HG03280 (cell line): ENCODE results near the gene CYP3A7.
"Not testable (repeated sequence)": the region's sequence is repeated elsewhere in the genome, so short reads cannot be mapped to it uniquely, and the experiment has no call there.

Source experiments
- ATAC-seq: cut with Tn5 transposase; IDR thresholded peaks from one replicate; pipeline ENCODE4 v1.9.1; 2021; ENCODE audit warnings: mild to moderate bottlenecking, moderate library complexity; ENCODE audit not compliant: unreplicated experiment

The CYP3A7 gene

DNA sequence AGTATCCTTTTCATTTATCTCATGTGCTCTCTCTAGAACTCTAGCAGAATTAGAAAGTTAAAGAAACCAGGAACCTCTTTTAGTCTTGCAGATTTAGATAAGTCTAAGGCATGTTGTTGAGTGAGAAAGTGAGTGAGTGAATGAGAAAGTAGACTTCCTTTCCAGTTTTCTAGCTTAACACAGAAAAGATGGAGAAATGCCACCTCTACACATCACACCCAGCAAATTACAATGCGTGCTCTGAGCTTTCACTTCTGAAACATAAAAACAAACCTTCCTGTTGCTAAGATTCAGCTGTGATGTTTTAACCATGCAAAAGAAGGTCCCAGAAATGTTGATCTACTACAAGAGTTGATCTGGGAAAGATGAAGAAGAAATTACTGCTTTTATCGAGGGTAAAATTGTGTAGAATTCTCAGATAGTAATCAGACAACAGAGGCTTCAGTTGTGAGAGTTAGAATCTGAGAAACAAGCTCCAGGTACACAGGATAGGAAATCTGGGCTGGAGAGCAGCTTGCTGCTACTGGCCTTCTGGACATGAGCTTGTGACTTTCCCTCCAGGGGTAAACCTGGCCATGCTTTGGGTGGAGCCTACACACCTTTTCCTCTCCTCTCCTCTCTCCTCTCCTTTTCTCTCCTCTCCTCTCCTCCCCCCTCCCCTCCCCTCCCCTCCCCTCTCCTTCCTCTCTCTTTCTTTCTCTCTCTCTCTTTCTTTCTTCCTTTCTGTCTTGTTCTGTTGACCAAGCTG lies 59.8 kb downstream of the CYP3A7 start:
- ATAC-seq: no peak

DNA sequence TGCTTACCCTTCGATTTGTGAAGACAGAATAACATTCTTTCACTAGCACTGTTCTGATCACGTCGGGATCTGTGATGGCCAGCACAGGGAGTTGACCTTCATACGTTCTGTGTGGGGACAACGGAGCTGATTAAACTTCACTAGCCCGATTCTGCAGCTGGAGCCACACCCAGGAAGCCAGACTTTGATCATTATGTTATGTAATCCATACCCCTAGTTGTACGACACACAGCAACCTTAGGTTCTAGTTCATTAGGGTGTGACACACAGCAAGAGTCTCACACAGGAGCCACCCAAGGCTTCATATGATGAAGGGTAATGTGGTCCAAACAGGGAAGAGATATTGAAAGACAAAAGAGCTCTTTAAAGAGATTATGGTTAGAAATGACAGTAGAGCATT lies 62.4 kb downstream of the CYP3A7 start:
- no peak for ATAC-seq

DNA sequence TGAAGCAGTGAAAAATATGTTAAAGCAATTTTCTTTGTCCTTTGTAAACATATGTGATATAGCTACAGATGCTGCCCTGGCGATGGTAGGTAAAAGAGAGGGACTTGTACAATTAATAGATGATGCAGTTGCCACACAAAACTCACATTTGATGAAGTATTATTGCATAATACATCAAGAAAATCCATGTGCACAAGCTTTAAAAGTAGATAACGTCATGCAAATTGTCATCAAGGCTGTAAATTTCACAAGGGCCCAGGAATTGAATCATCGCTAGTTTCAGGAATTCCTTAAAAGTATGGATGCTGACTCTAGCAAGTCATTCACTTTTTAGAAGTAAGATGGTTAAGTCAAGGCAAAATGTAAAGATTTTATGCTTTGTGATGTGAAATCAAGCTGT lies 65.2 kb downstream of the CYP3A7 start:
- no peak for ATAC-seq

DNA sequence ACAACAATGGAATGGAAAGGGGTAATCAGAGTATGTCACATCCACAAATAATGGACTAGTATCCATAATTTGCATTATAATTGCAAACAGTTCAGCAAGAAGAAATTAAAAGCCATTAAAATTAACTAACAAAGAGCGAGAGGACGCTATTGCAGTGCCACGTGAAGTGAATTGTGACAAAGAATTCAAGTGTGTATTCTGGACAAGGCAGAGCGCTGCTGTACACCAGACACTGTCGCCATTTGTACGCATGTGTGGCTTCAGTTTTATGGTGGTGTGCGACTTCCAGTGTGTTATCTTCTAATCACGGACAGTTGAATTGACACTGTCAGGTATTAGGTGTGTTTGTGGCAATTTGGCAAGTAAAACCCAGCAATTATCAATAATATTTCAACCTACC lies 66.5 kb downstream of the CYP3A7 start:
- ATAC-seq: no peak

DNA sequence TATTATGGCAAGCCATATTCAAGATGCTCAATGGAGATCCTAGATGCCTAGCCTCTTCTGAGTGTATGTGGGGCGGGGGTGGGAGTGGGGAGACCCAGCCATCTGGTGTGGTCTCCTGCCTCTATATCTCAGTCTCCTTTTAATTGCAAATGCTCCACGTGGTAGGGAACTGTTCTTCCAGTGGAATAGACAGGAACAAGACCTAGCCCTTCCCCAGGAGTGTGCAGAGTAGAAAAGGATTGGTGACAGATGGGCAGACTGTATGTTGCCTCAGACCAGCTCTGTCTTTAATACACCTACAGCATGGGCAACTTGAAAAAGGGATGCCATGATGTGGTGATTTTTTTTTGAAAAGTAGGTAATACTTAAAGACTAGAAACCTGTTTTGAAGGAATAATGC lies 67.8 kb downstream of the CYP3A7 start:
- ATAC-seq: no peak

DNA sequence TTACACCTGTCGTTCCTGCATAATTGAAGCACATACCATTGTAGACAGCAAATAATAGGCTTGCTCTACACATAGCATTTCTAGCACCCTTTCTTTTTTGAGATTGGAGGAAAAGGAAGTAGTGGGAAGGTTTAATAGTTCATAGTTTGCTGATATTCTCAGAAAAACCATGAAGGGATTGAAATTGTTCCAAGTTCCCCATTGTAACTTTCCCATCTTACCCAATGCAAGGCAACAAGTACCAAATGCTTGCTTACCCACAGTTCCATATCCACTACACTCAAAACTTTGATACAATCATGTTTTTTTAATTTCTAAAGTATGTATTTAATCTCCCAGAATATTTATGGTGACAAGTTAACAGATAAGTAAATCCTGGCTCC lies 69.0 kb downstream of the CYP3A7 start:
- ATAC-seq: no peak

DNA sequence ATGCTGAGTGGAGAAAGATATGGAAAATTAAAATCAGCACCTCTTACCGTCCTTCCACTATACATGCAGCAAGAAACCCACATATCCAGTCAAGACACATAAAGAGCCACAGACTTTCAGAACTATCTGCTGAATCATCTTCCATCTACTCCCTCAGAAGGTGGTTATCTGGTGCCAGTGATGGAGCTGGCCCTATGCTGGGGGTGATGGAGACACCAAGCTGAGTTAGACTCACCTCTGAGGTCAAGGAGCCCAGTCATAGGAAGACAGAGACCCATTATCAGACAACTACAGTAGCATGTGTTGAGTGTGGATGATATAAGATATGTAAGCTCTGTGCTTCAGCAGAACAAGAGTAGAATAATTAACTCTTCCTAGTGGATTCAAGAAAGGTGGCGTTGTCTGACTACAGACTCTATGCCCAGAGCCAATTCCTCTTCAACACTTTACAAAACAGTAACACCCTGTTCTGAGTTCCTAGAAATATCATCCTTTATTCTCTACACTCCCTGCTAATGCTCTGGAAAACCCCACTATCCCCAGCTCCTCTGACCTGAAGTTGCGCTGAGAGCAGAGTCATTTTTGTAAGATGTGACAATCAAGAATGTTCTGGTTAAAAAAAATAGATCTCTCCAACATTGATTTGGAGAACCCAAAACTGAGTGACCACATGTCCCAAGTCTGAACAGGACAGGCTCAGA lies 69.5 kb downstream of the CYP3A7 start:
- no peak for ATAC-seq

DNA sequence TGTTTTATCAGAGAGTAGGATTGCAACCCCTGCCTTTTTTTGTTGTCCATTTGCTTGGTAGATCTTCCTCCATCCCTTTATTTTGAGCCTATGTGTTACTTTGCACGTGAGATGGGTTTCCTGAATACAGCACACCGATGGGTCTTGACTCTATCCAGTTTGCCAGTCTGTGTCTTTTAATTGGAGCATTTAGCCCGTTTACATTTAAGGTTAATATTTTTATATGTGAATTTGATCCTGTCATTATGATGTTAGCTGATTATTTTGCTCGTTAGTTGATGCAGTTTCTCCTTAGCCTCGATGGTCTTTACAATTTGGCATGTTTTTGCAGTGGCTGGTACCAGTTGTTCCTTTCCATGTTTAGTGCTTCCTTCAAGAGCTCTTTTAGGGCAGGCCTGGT lies 77.1 kb downstream of the CYP3A7 start:
- not testable (repeated sequence) for ATAC-seq
